SK-N-SH (cell line): ENCODE data around the gene STEAP2. TPM values are rescaled to one million over a fixed set of nuclear protein-coding genes. Genes with fewer than 3 reads are reported as not detected.

Source experiments
- polyA plus RNA-seq, 3 experiments: library from polyadenylated mRNA; depleted of rRNA; stranded (reverse); fragments of >200 nt; gene quantifications; 2 replicates each; pipeline ENCODE4 v1.2.3, GENCODE V29; 2012
- small RNA-seq, 7 experiments: library from RNA; depleted of rRNA; stranded (forward); fragments of <200 nt; gene quantifications; one replicate each; pipeline ENCODE3, GENCODE V24; 2012

STEAP2 gene
- polyA plus RNA-seq, 1 of the 3 experiments (the other 2 are of a cell fraction): 6.6 TPM

Small RNAs within 50 kb of the gene (small RNA-seq; reads per million reads assigned to genes)
- 0 reads per million in 7 experiments for gene RF00019

Other genes with a start within 250 kb of the STEAP2 start
- 17.0 and 23.4 TPM in 2 replicates for gene STEAP1, start 57.3 kb upstream of the STEAP2 start, polyA plus RNA-seq (2012; rRNA removed)
- 2.3 and 2.8 TPM in 2 replicates for gene CFAP69, start 33.4 kb downstream of the STEAP2 start, polyA plus RNA-seq (2012; rRNA removed)
- gene FAM237B, start 109.6 kb downstream of the STEAP2 start, polyA plus RNA-seq (2012; rRNA removed): 0.02 and 0.03 TPM in 2 replicates
- 8.5 and 10.9 TPM in 2 replicates for gene GTPBP10, start 135.0 kb downstream of the STEAP2 start, polyA plus RNA-seq (2012; rRNA removed)
- 65.7 and 90.3 TPM in 2 replicates for gene CLDN12, start 191.7 kb downstream of the STEAP2 start, polyA plus RNA-seq (2012; rRNA removed)